LNCAP (cell line): ENCODE results near the gene NLRP1.

Experiments used
- CTCF ChIP-seq: fragments of 450-650 bp; IDR thresholded peaks from 2 replicates; pipeline ENCODE4 v1.5.1; 2017; ENCODE audit warnings: mild to moderate bottlenecking

Gene NLRP1

GRCh38 chr17:5516060-5516792 lies 68.1 kb downstream of the NLRP1 start:
- no peak for TF ChIP-seq CTCF

DNA sequence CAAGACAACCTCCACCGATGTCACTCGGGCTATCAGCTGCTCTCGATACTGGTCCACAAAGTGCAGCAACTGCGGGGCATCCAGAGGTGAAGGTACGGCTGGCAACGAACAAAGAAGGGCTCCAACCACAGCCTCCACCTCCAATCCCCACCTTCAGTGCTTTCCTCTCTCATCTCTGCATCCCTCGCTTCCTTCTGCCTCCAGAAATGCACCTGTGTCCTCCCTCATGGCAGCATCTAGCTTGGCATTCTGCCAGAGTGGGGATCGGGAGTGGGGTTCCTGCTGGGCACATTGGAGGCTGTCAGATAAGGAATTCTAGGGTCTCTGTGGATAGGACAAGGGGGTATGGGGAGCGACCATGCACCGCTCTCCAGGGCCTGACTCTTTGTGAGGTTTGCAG lies 69.3 kb downstream of the NLRP1 start:
- no peak for TF ChIP-seq CTCF

GRCh38 chr17:5513628-5514027 lies 70.7 kb downstream of the NLRP1 start:
- no peak for TF ChIP-seq CTCF

- no peak for TF ChIP-seq CTCF
Measured at GRCh38 chr17:5511401-5512225, 72.7 kb downstream of the NLRP1 start.

DNA sequence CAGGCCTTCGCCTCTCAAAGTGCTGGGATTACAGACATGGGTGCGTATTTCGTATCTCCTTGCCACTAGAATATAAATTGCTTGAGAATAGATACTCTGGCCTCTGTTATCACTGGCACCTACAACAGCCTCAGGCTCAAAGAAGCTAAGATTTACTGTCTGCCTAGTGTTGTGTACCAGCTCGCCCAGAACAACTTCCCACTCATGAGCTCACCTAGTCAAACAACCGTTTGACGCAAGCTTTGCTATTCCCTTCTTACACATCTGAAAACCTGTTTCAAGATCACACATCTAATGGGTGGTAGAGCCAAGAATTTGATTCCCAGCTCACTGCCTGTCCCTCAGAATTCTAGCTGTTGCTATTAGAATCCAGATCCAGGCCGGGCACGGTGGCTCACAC lies 73.5 kb downstream of the NLRP1 start:
- TF ChIP-seq CTCF = no peak

DNA sequence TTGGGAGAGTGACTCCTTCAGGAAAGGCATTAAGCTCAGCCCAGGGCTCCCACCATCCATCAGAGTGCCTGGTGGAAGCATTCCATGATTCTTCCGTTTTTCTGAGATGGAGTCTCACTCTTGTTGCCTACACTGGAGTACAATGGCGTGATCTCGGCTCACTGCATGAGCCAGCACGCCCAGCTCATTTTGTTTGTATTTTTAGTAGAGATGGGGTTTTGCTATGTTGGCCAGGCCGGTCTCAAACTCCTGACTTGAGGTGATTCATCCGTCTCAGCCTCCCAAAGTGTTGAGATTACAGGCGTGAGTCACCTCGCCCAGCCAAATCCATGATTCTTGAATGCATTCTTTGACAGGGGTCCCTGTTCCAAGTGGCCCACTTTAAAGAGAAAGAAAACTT lies 74.8 kb downstream of the NLRP1 start:
- TF ChIP-seq CTCF = no peak

DNA sequence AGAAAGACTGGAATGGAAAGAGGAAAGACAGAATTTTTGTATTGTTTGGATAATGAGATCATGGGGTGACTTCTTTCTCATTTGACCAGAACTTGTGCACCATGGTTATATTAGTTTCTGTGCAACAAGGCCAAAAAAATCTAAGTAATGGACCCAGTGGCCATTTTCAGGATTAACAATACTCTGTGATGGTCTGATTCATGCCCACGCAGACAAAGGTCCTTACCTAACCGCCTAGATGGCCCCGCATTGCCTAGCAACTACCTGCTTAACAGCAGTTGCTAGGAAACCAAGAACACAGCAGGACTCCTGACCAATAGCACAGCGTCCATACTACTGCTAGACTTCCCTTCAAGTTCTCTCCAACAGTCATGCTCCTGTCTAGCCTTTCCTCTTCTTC lies 75.5 kb downstream of the NLRP1 start:
- TF ChIP-seq CTCF = no peak
